H9 (cell line): ENCODE measurements around the gene SERTAD2. TPM values are rescaled to one million over a fixed set of nuclear protein-coding genes. Genes with fewer than 3 reads are reported as not detected.
A peak's percentile ranks its signal among the peaks of the same experiment; 100 is the strongest.

ENCODE experiments used
- DNase-seq: peaks from one replicate; pipeline ENCODE4 v3.0.0-alpha.2; 2017
- H2AFZ ChIP-seq: one replicate; pipeline ENCODE4 v1.6.1; 2013; ENCODE audit warnings: mild to moderate bottlenecking, low read length, control low read depth, moderate library complexity
- H2AK5ac ChIP-seq: 2 replicates; pipeline ENCODE4 v1.6.1; 2013; ENCODE audit warnings: low read length, control low read depth, mixed read lengths; ENCODE audit not compliant: insufficient read length
- H2BK120ac ChIP-seq: one replicate; pipeline ENCODE4 v1.6.1; 2013; ENCODE audit warnings: low read depth, mild to moderate bottlenecking, low read length, control low read depth, inconsistent platforms; ENCODE audit not compliant: poor library complexity, severe bottlenecking
- H2BK12ac ChIP-seq: 2 replicates; pipeline ENCODE4 v1.6.1; 2013; ENCODE audit warnings: low read length, control low read depth, mixed read lengths, low read depth; ENCODE audit not compliant: insufficient read length
- H2BK15ac ChIP-seq: 2 replicates; pipeline ENCODE4 v1.6.1; 2013; ENCODE audit warnings: low read depth, low read length, control low read depth
- H2BK20ac ChIP-seq: one replicate; pipeline ENCODE4 v1.6.1; 2013; ENCODE audit warnings: low read depth, mild to moderate bottlenecking, low read length, control low read depth, inconsistent platforms; ENCODE audit not compliant: poor library complexity, severe bottlenecking
- H2BK5ac ChIP-seq: 2 replicates; pipeline ENCODE4 v1.6.1; 2013; ENCODE audit warnings: low read length, control low read depth, mixed read lengths; ENCODE audit not compliant: insufficient read length
- H3K14ac ChIP-seq: 2 replicates; pipeline ENCODE4 v1.6.1; 2013; ENCODE audit warnings: low read length, control low read depth; ENCODE audit not compliant: insufficient read depth
- H3K18ac ChIP-seq: 2 replicates; pipeline ENCODE4 v1.6.1; 2013; ENCODE audit warnings: low read depth, mild to moderate bottlenecking, mixed read lengths, low read length, control low read depth; ENCODE audit not compliant: insufficient read length
- H3K23ac ChIP-seq: 2 replicates; pipeline ENCODE4 v1.6.1; 2013; ENCODE audit warnings: low read length, control low read depth, mixed read lengths, low read depth; ENCODE audit not compliant: insufficient read length
- H3K23me2 ChIP-seq: 2 replicates; pipeline ENCODE4 v1.6.1; 2013; ENCODE audit warnings: low read depth, mild to moderate bottlenecking, mixed read lengths, low read length, control low read depth; ENCODE audit not compliant: insufficient read length, poor library complexity, severe bottlenecking
- H3K27ac ChIP-seq: 2 replicates; pipeline ENCODE4 v1.5.1; 2013; ENCODE audit warnings: low read length, control low read depth, mixed read lengths, low read depth; ENCODE audit not compliant: insufficient read length
- H3K27me3 ChIP-seq: 2 replicates; pipeline ENCODE4 v1.6.1; 2013; ENCODE audit warnings: low read length, control low read depth, inconsistent platforms; ENCODE audit not compliant: insufficient read depth
- H3K4ac ChIP-seq: 2 replicates; pipeline ENCODE4 v1.6.1; 2013; ENCODE audit warnings: low read depth, mild to moderate bottlenecking, control low read depth, inconsistent platforms, low read length, moderate library complexity
- H3K4me1 ChIP-seq: 2 replicates; pipeline ENCODE4 v1.6.1; 2013; ENCODE audit warnings: low read length, control low read depth, inconsistent platforms; ENCODE audit not compliant: insufficient read depth
- H3K4me2 ChIP-seq: 2 replicates; pipeline ENCODE4 v1.6.1; 2013; ENCODE audit warnings: low read length, control low read depth, mixed read lengths; ENCODE audit not compliant: insufficient read length, insufficient read depth
- H3K56ac ChIP-seq: 2 replicates; pipeline ENCODE4 v1.6.1; 2013; ENCODE audit warnings: low read depth, mild to moderate bottlenecking, mixed read lengths, low read length, control low read depth; ENCODE audit not compliant: insufficient read length
- H3K79me1 ChIP-seq: 2 replicates; pipeline ENCODE4 v1.6.1; 2013; ENCODE audit warnings: low read depth, mild to moderate bottlenecking, moderate library complexity, low read length, control low read depth, inconsistent platforms; ENCODE audit not compliant: insufficient read depth, poor library complexity, severe bottlenecking
- H3K79me2 ChIP-seq: 2 replicates; pipeline ENCODE4 v1.6.1; 2013; ENCODE audit warnings: low read length, control low read depth, inconsistent platforms; ENCODE audit not compliant: insufficient read depth
- H3K9ac ChIP-seq: 2 replicates; pipeline ENCODE4 v1.6.1; 2013; ENCODE audit warnings: low read length, control low read depth, mixed read lengths; ENCODE audit not compliant: insufficient read length; ENCODE audit errors: extremely low read depth
- H3K9me3 ChIP-seq: one replicate; pipeline ENCODE4 v1.6.1; 2013; ENCODE audit warnings: low read depth, low read length, inconsistent platforms; ENCODE audit not compliant: control insufficient read depth
- H3T11ph ChIP-seq: one replicate; pipeline ENCODE4 v1.6.1; 2013; ENCODE audit warnings: mild to moderate bottlenecking, low read length, control low read depth, inconsistent platforms
- H4K20me1 ChIP-seq: one replicate; pipeline ENCODE4 v1.6.1; 2013; ENCODE audit not compliant: control insufficient read depth, insufficient read length, insufficient read depth
- H4K5ac ChIP-seq: 2 replicates; pipeline ENCODE4 v1.6.1; 2013; ENCODE audit warnings: low read depth, mild to moderate bottlenecking, mixed read lengths, low read length, control low read depth; ENCODE audit not compliant: insufficient read length
- H4K8ac ChIP-seq: replicated peaks from 2 replicates; pipeline ENCODE4 v1.6.1; 2013; ENCODE audit warnings: low read length, control low read depth, mixed read lengths, low read depth; ENCODE audit not compliant: insufficient read length
- H4K91ac ChIP-seq: 2 replicates; pipeline ENCODE4 v1.6.1; 2013; ENCODE audit warnings: low read depth, mild to moderate bottlenecking, moderate library complexity, mixed read lengths, low read length, control low read depth; ENCODE audit not compliant: insufficient read length
- H3K27ac Mint-ChIP-seq, 3 experiments: 2 replicates in 2 of 3; 3 replicates in 1 of 3; pipeline ENCODE4 v1.8.0; 2020 to 2021; ENCODE audit warnings: mixed read lengths in 3 of 3, mild to moderate bottlenecking in 1 of 3, moderate library complexity in 1 of 3
- H3K27me3 Mint-ChIP-seq: 2 replicates; pipeline ENCODE4 v1.8.0; 2021; ENCODE audit warnings: low read depth, mild to moderate bottlenecking, moderate library complexity, mixed read lengths
- H3K36me3 Mint-ChIP-seq, 3 experiments: 2 replicates in 2 of 3; 3 replicates in 1 of 3; pipeline ENCODE4 v1.8.0; 2020 to 2021; ENCODE audit warnings: low read depth in 3 of 3, mixed read lengths in 3 of 3; ENCODE audit not compliant: insufficient read depth in 1 of 3
- H3K4me1 Mint-ChIP-seq, 2 experiments: 2 replicates each; pipeline ENCODE4 v1.8.0; 2020; ENCODE audit warnings: mixed read lengths in 2 of 2
- H3K4me3 Mint-ChIP-seq, 2 experiments: 2 replicates in 1 of 2; 3 replicates in 1 of 2; pipeline ENCODE4 v1.8.0; 2020 to 2021; ENCODE audit warnings: mild to moderate bottlenecking in 2 of 2, mixed read lengths in 2 of 2, moderate library complexity in 1 of 2
- H3K9me3 Mint-ChIP-seq, 2 experiments: 2 replicates in 1 of 2; 3 replicates in 1 of 2; pipeline ENCODE4 v1.8.0; 2020; ENCODE audit warnings: mild to moderate bottlenecking in 2 of 2, mixed read lengths in 2 of 2, moderate library complexity in 1 of 2
- WGBS: extraction: QIAGEN DNeasy Blood & Tissue Kit; methylation state at CpG from one replicate; pipeline ENCODE4 v1.1.7; 2013; ENCODE audit warnings: missing lambda C conversion rate, low lambda C conversion rate, mixed read lengths; ENCODE audit not compliant: insufficient read length; ENCODE audit errors: extremely low coverage; 5-methylcytosine and 5-hydroxymethylcytosine counted together
- total RNA-seq: library from RNA; stranded (reverse); gene quantifications from 2 replicates; pipeline ENCODE4 v1.2.1, GENCODE V29; 2021
- TF ChIP-seq, protein P1 (sequence below): fragments of 200-600 bp; sonication (generic); conservative IDR thresholded peaks from 3 replicates; pipeline ENCODE4 v1.8.0; 2021; ENCODE audit warnings: antibody characterized with exemption, mild to moderate bottlenecking

Gene SERTAD2
- total RNA-seq, 1 experiment from 2014 or later, result 3.5 TPM

DNA sequence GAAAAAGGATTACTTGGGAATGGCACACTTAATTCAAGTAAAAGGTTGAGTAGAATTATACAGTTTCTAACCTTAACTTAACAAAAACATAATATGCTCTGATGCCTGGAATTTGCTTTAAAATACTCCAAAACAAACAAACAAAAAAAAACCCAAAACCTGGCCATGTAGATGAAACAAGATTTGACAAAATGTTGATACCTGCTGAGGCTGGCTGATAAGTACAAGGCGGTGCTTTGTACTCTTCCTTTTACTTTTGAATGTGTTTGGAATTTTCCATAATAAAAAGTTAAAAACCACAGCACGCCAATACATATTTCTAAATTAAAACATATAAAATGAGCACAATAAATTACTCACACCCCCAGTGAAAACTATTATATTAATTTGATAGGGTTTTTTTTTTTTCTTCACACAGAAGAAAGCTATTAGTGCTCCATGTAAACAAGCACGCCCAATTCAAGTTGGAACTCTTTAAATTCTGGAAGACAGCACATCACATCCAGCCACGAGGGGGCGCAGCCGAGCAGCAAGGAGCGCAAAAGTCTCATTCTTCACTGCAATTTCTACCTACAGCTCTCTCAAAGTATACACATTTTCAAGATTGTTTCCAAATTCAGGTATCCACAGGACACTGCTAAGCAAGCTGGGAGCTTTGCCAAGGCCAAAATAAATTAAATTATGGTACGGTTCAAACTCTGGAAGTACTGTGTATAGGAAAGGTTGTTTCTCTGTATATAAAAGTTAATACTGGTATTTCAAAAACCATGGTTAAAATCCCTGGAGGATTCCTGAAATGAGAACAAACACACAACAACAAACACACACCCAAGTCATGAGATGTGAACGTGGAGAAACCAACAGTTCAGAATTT lies 7.5 kb downstream of the SERTAD2 start:
- H3K27ac Mint-ChIP-seq, result no peak overlapping the region; a peak in 1 of 7 replicates

More for the DNA sequence above, 7.5 kb downstream of the SERTAD2 start:
- no peak overlapping the region for H2BK12ac ChIP-seq
- H3K4me2 ChIP-seq, result no peak overlapping the region
- H3K23me2 ChIP-seq, result peaks cover 6% of the 10 kb centered on the region
- H3K18ac ChIP-seq, result no peak overlapping the region
- no peaks in the 10 kb centered on the region for H4K20me1 ChIP-seq
- H2BK20ac ChIP-seq, result no peak overlapping the region
- no peaks in the 10 kb centered on the region for H3K79me1 ChIP-seq
- H3K79me2 ChIP-seq, result 0 out of 2 replicates have a peak, but pooled peaks cover 3% of the 10 kb centered on the region
- H3K9ac ChIP-seq, result no peak overlapping the region
- no peak overlapping the region for H4K5ac ChIP-seq
- H4K8ac ChIP-seq, result no peak overlapping the region
- no peak overlapping the region for H3K56ac ChIP-seq
- H3K27ac ChIP-seq, result no peak overlapping the region
- H2BK15ac ChIP-seq, result no peak overlapping the region
- no peak overlapping the region for H2BK5ac ChIP-seq
- peaks cover 8% of the 10 kb centered on the region; the same call in 1 of the 2 replicates for H3K4me1 ChIP-seq
- peaks cover 5% of the 10 kb centered on the region; the same call in 1 of the 2 replicates for H3K27me3 ChIP-seq
- no peak overlapping the region for H3K23ac ChIP-seq
- DNase-seq, result peak; percentile 72
- no peak overlapping the region for H2BK120ac ChIP-seq
- no peak overlapping the region for H3T11ph ChIP-seq
- peaks cover 41% of the 10 kb centered on the region for H3K27me3 Mint-ChIP-seq
- H3K14ac ChIP-seq, result no peak overlapping the region
- no peak overlapping the region for H3K4ac ChIP-seq
- H3K4me1 Mint-ChIP-seq, result peaks cover 55 to 60% of the 10 kb centered on the region in 2 experiments
- no peak overlapping the region for H2AK5ac ChIP-seq
- no CpG with 5 or more reads among the region's 9 CpGs for WGBS
- H3K4me3 Mint-ChIP-seq, result peak overlapping the region in 1 of 2 experiments; percentile 67; a peak in 2 of 5 replicates
- H3K9me3 Mint-ChIP-seq, result no peaks in the 10 kb centered on the region
- H3K36me3 Mint-ChIP-seq, result peaks cover 0 to 4% (median 0%) of the 10 kb centered on the region in 3 experiments; a peak in 1 of 7 replicates
- TF ChIP-seq, protein P1, sequence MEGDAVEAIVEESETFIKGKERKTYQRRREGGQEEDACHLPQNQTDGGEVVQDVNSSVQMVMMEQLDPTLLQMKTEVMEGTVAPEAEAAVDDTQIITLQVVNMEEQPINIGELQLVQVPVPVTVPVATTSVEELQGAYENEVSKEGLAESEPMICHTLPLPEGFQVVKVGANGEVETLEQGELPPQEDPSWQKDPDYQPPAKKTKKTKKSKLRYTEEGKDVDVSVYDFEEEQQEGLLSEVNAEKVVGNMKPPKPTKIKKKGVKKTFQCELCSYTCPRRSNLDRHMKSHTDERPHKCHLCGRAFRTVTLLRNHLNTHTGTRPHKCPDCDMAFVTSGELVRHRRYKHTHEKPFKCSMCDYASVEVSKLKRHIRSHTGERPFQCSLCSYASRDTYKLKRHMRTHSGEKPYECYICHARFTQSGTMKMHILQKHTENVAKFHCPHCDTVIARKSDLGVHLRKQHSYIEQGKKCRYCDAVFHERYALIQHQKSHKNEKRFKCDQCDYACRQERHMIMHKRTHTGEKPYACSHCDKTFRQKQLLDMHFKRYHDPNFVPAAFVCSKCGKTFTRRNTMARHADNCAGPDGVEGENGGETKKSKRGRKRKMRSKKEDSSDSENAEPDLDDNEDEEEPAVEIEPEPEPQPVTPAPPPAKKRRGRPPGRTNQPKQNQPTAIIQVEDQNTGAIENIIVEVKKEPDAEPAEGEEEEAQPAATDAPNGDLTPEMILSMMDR, result peak; percentile 98
- H2AFZ ChIP-seq, result no peak overlapping the region
- no peaks in the 10 kb centered on the region for H3K9me3 ChIP-seq
- no peak overlapping the region for H4K91ac ChIP-seq
